GM19043 (cell line): Measurements from ENCODE around the gene ACTL9.

Experiments used
- ATAC-seq: cut with Tn5 transposase; IDR thresholded peaks from one replicate; pipeline ENCODE4 v1.9.1; 2021; ENCODE audit warnings: low read depth; ENCODE audit not compliant: unreplicated experiment

ACTL9 gene

DNA sequence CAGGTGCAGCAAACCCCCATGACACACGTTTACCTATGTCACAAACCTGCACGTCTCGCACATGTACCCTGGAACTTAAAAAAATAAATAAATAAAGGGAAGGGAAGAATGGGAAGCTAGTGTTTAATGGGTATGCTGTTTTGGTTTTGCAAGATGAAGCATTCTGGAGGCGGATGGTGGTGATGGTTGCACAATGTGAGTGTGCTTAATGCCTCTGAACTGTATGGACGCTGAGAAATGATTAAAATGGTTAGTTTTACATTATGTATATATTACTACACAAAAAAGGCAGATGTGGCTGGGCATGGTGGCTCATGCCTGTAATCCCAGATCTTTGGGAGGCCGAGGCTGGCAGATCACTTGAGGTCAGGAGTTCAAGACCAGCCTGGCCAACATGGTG lies 50.4 kb downstream of the ACTL9 start:
- no peak for ATAC-seq
